HG03469 (cell line): ENCODE measurements around the gene CD247.
"Not testable (repeated sequence)": the region's sequence is repeated elsewhere in the genome, so short reads cannot be mapped to it uniquely, and the experiment has no call there.

Experiments
- ATAC-seq: cut with Tn5 transposase; IDR thresholded peaks from one replicate; pipeline ENCODE4 v1.9.1; 2021; ENCODE audit warnings: mild to moderate bottlenecking, moderate library complexity, moderate number of reproducible peaks; ENCODE audit not compliant: unreplicated experiment

The CD247 gene

DNA sequence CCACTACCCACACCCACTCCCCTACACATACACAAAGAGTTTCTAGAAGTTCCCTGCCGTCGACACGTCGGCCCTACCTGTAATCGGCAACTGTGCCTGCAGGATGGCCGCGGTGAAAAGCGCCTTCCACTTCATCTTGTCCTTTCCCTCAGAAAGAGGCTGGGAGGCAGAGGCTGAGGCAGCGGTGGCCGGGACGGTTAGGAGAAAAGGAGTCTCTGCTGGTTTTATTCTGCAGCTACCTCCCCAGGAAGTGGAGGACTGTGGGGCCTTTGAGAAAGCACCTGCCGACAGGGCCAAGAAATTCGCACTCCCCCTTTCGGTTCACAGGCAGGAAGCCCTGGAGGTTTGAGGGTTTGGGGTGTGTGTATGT is at the start of gene CD247:
Gene CD247 (minus strand): TSS at position 199 of the 370 bp plus-strand sequence. CDS start 64 bp downstream, at position 135.
- no peak for ATAC-seq

- ATAC-seq, result no peak
Observed at GRCh38 chr1:167567663-167568062, 49.3 kb upstream of the CD247 start.

DNA sequence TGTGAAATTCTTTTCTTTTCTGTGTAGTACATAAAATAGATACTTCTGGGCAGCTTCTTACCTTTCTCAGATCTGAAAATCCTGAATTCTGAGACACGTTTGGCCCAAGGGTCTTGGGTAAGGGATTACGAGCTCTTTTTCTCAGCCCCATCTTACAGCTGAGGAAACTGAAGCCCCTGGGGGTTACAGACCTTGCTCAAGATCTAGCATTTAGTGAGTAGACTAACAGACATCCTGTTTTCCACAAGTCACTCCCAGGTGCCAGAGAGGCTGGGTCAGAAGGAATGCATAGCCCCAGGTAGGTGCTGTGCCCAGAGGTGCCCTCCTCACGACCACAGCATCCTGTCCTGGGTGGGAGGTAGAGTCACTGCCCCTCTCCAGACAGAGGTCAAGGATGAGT is 48.4 kb upstream of the CD247 start:
- ATAC-seq, result no peak

- ATAC-seq, result no peak
Observed at GRCh38 chr1:167565922-167566321, 47.6 kb upstream of the CD247 start.

DNA sequence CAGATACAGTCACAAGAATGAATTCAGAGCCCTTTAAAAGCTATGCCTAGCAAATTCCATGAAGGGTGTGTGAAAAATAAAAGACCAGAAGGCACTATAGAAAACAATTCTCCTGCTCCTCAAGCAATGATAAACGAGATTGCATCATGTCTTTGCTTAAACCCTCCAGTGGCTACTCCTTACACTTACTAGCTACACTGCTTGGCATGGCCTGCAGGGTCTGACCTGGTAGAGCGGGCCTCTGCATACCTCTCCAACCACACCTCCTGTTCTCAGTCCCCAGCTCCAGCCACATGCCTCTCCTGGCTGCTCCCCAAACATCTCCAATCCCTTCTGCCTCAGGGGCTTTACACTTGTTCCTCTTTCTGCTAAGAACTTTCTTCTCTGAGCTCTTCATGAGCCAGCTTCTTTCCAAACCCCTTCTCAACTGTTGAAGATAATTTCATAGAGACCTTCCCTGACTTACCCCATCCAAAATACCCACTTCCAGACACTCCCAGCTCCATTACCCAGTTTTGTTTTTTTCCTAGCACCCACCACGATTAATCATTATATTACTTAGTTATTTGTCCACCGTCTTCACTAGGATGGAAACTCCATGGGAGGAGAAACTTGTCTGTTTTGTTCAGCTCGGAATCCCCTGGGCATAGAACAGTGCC is 46.4 kb upstream of the CD247 start:
- no peak for ATAC-seq

GRCh38 chr1:167563579-167564246 is 45.4 kb upstream of the CD247 start:
- no peak for ATAC-seq

DNA sequence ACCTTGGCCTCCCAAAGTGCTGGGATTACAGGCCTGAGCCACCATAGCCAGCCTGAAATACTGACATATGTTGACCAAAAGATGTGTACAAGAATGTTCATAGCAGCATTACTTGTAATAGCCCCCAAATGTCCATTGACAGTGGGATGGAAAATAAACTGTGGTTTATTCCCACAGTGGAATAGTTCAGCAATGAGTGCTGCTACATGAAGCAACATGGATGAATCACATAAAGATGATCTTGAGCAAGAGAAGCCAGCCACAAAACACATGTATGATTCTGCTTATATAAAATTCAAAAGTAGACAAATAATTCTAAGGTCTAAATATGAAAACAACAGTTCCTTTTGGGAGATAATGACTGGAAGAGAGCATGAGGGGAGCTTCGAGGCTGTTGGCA is 44.4 kb upstream of the CD247 start:
- no peak for ATAC-seq

- no peak for ATAC-seq
Observed at GRCh38 chr1:167561753-167562152, 43.4 kb upstream of the CD247 start.

DNA sequence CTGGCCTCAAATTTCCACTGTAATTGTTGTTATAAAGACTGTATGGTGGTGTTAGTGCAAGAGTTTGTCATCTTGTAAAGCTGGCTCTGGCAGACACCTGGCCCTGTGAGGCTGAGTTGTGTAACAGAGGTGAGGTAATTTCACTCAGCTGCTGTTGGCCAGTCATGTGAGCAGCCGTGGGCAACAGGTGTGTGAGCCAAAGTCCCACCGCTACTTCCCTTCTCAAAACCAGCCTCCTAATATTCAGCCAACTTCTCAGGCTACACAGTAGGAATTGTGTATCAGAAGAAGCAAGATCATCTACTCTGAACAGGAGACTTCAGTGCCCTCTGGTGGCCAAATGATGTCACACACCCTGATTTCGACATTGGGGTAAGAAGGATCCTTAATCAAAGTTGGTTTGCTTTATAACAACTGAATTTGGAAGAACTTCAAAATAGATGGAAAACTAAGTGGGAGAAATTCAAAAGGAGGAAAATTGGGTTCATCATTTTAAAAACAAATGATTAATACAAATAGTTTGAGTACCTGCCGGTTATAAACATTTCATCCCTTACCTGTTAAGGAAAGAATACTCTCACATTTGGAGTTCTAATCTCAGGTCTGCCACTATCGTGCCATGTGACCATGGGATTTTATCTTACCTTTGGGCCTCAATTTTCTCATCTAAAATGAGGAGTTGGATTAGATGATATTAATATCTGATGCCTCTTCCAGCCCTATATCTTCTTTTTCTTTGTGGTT is 37.8 kb upstream of the CD247 start:
- ATAC-seq, result no peak

DNA sequence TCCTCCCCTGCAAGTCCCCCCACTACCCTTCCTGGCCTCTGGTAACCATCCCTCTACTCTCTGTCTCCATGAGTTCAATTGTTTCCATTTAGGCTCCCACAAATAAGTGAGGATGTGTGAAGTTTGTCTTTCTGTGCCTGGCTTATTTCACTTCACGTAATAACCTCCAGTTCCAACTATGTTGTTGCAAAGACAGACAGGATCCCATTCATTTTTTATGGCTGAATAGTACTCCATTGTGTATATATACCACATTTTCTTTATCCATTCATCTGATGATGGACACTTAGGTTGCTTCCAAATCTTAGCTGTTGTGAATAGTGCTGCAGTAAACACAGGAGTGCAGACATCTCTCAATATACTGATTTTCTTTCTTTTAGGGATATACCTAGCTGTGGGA is 36.7 kb upstream of the CD247 start:
- ATAC-seq, result not testable (repeated sequence)

- peak; percentile 2 for ATAC-seq
Observed at GRCh38 chr1:167554028-167554779, 35.9 kb upstream of the CD247 start.

GRCh38 chr1:167553136-167554027 is 35.1 kb upstream of the CD247 start, which contains the start of gene CREG1:
CREG1 (minus strand) TSS chr1:167553762.
- ATAC-seq, result peak; percentile 84

GRCh38 chr1:167551362-167551761 is 33.0 kb upstream of the CD247 start:
- ATAC-seq, result no peak

DNA sequence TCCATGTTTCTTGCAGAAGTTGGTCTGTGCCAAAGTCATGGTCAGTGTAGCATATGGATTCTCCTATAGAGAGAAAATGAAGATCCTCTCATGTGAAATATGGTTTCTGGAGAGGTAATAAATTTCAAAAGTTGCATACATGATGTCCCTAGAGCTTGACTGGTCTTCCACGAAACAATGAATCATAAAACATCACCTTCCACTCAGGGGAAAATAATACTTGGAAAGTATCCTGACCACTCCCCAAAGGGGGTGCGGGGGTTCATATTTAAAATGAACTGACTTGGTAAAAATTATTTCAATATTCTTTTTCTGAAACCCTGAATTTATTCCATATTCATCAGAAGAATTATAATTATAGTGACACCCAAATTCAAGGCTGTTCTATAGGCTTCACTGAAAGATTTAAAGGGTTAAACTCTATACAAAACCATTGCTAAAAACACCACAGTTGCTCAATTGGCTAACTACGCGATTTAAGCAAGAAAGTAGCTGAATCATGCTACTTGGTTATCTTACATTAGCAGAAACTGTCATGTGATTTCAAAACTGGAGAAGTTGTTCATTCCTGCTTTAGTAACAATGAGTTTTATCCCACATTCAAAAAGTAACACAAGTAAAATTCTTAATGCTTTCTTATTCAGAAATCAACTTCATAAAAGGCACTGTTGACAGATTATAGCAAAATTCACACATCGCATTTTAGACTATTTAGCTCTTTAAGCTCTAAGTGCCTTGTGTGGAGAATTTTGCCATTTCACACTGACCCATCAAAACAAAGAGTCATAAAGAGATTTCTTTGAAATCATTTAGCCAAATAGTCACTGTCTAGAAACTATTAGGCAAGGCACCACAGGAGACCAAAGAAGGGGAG is 30.0 kb upstream of the CD247 start:
- ATAC-seq, result no peak

DNA sequence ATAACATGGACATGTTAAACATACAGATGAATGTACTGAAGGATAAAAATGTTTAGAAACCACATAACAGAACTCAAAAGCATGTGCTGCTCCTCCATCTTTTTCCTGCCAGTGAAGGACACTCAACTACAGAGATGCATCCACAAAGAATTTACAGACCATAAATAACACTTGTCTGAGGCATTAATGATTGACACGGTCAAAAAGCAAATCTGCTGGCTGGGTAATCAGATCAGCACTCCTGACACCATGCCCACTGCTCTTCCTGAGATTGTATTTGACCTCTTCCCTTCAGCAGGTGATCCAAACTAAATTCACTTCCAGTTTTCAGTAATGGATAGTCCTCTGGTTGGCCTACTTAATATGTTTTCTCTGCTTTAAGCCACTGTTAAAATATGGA is 28.6 kb upstream of the CD247 start:
- no peak for ATAC-seq

- ATAC-seq, result no peak
Observed at GRCh38 chr1:167545349-167545748, 27.0 kb upstream of the CD247 start.

DNA sequence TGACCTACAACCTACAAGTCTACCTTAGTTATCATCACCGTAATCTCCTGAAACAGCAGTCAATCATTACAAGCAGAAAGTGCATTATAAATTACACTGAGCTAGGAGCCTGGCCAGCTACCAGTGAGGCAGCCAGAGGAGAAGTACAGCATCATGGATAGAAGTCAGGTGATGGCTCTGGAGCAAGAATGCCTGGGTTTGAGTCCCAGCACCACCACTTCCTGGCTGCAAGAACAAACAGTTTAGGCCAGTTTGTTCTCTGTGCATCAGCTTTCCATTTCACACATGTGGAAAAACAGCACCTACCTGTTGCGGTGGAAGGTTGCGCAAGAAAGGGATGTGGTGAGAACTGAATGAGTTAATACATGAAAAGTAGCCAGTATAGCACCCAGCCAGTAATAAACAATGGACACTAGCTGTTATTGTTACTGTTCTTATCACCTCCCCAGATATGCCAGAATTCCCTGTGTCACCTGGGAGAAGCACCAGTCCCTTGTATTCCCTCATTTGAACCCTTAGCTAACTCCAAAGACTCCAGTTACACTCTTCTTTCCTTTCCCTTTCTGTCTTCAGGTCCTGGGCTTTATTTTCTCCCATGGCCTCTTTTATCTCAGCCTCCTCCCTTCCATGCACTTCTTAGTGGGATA is 26.2 kb upstream of the CD247 start:
- ATAC-seq, result no peak

GRCh38 chr1:167543199-167543990 is 25.1 kb upstream of the CD247 start:
- ATAC-seq, result no peak
